ENCODE measurements around the gene FRMD8. TPM values are rescaled to one million over a fixed set of nuclear protein-coding genes. Genes with fewer than 3 reads are reported as not detected.

FRMD8 gene
- total and polyA plus RNA-seq, 2 of the 8 experiments (the other 6 are each of a cell fraction or from before 2014, with no cell fraction given) = 15.0 to 19.2 TPM

DNA sequence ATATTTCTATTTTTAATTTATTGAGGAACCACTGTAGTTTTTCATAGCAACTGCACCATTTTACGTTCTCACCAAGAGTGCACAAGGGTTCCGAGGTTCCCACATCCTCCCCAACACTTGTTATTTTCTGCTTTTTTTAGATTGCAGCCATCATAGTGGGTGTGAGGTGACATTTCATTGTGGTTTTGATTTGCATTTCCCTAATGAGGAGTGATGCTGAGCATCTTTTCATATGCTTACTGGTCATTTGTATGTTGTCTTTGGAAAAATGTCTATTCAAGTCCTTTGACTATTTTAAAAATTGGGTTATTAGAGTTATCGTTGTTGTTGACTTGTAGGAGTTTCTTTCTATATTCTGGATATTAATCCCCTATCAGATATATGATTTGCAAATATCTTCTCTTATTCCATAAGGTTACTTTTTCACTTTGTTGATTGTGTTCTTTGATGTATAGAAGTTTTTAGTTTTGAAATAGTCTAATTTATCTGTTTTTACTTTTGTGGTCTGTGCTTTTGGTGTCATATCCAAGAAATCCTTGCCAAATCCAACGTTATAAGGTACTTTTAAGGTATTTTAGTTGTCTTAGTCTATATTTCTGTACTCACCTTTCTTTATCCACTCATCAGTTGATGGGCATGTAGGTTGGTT, 45.1 kb downstream of the FRMD8 start:
- Histone ChIP-seq H3K23ac (ENCODE audit: insufficient read length) (no peak overlapping the region), H3K23me2 (ENCODE audit: low read depth, low read length) (no peaks in the 10 kb centered on the region), H2BK15ac (ENCODE audit: low read length) (no peak overlapping the region), H3K4me2 (ENCODE audit: insufficient read depth in 1 of 2, low read depth in 2 of 2, low read length in 2 of 2) (no peak overlapping the region), H3K27ac (ENCODE audit: low read depth, low read length) (no peak overlapping the region), H2BK120ac (replicated peaks; ENCODE audit: low read depth, low read length) (no peak overlapping the region), H3K4me3 (ENCODE audit: extremely low read depth in 1 of 4, insufficient read depth in 2 of 4, low read depth in 3 of 4, low read length in 4 of 4) (no peak overlapping the region), H3K4ac (replicated peaks; ENCODE audit: insufficient read length, low read depth, low read length) (no peak overlapping the region), H2BK20ac (ENCODE audit: low read length) (no peak overlapping the region), H4K5ac (ENCODE audit: insufficient read length, low read depth, low read length) (no peak overlapping the region), H2BK12ac (ENCODE audit: low read depth, low read length) (no peak overlapping the region), H4K20me1 (replicated peaks in 1 of 2; ENCODE audit: control insufficient read depth in 1 of 2, insufficient read depth in 2 of 2, low read length in 2 of 2) (peaks cover 0 to 16% of the 10 kb centered on the region in 2 experiments), H3K56ac (replicated peaks; ENCODE audit: insufficient read length, low read depth, low read length) (no peak overlapping the region), H3K4me1 (replicated peaks in 1 of 4; ENCODE audit: control insufficient read depth in 3 of 4, insufficient read depth in 4 of 4, low read length in 3 of 4) (peaks cover 0 to 21% (median 6%) of the 10 kb centered on the region in 4 experiments; a peak in 6 of 7 replicates), H3K36me3 (ENCODE audit: control insufficient read depth in 2 of 4, insufficient read depth in 4 of 4, low read length in 3 of 4) (no peaks in the 10 kb centered on the region), H3K27me3 (replicated peaks in 1 of 4; ENCODE audit: control insufficient read depth in 3 of 4, extremely low read depth in 1 of 4, insufficient read depth in 3 of 4, low read length in 3 of 4) (no peaks in the 10 kb centered on the region), H3K9me3 (ENCODE audit: insufficient read depth in 2 of 2, low read depth in 1 of 2, low read length in 1 of 2) (no peaks in the 10 kb centered on the region), H3K9ac (replicated peaks in 1 of 4; ENCODE audit: extremely low read depth in 1 of 4, low read depth in 3 of 4, low read length in 3 of 4) (no peak overlapping the region), H2AK5ac (ENCODE audit: low read depth, low read length) (no peak overlapping the region), H4K91ac (replicated peaks; ENCODE audit: insufficient read length, low read length) (no peak overlapping the region), H2AFZ (ENCODE audit: low read length) (no peak overlapping the region), H3K79me2 (ENCODE audit: control insufficient read depth in 1 of 2, insufficient read depth in 2 of 2, low read length in 2 of 2) (0 out of 4 replicates have a peak, but pooled peaks cover 0 to under 1% of the 10 kb centered on the region in 2 experiments), H3K18ac (ENCODE audit: extremely low read depth, low read length) (no peak overlapping the region), H2BK5ac (ENCODE audit: low read depth, low read length) (no peak overlapping the region), H3K79me1 (ENCODE audit: low read depth, low read length) (peaks cover 6% of the 10 kb centered on the region; the same call in 1 of the 2 replicates), H4K8ac (ENCODE audit: extremely low read depth, insufficient read depth, low read length) (no peak overlapping the region), H3K14ac (ENCODE audit: insufficient read length) (no peak overlapping the region)
- no peak for TF ChIP-seq SRF (IDR thresholded peaks at IDR 0.05; ENCODE audit: low read depth, low read length)
- TF ChIP-seq POLR2AphosphoS5 (IDR thresholded peaks at IDR 0.05; ENCODE audit: low read depth, low read length) = no peak
- no peak for TF ChIP-seq SIRT6 (IDR thresholded peaks at IDR 0.05; ENCODE audit: low read length)
- TF ChIP-seq, protein P1, sequence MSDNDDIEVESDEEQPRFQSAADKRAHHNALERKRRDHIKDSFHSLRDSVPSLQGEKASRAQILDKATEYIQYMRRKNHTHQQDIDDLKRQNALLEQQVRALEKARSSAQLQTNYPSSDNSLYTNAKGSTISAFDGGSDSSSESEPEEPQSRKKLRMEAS (IDR thresholded peaks at IDR 0.05) = no peak
- TF ChIP-seq RBBP5 (IDR thresholded peaks at IDR 0.05; ENCODE audit: borderline replicate concordance, low read depth, low read length) = no peak
- TF ChIP-seq POLR2A (IDR thresholded peaks at IDR 0.05; ENCODE audit: control extremely low read depth in 1 of 2, low read depth in 2 of 2, low read length in 2 of 2) = no peak
- no peak for TF ChIP-seq TAF1 (IDR thresholded peaks at IDR 0.05; ENCODE audit: low read depth, low read length)
- no peak for TF ChIP-seq CHD1 (IDR thresholded peaks at IDR 0.05; ENCODE audit: low read depth, low read length)
- TF ChIP-seq CREB1 (IDR thresholded peaks at IDR 0.05) = no peak
- TF ChIP-seq, protein P2, sequence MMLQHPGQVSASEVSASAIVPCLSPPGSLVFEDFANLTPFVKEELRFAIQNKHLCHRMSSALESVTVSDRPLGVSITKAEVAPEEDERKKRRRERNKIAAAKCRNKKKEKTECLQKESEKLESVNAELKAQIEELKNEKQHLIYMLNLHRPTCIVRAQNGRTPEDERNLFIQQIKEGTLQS (IDR thresholded peaks at IDR 0.05; ENCODE audit: insufficient read depth, low read depth, low read length) = no peak
- no peak for TF ChIP-seq GTF2F1 (IDR thresholded peaks at IDR 0.05; ENCODE audit: borderline replicate concordance, low read depth, low read length)
- no peak for TF ChIP-seq SP1 (IDR thresholded peaks at IDR 0.05; ENCODE audit: low read depth, low read length)
- ChIA-PET POLR2A (ENCODE audit: partially characterized antibody) (no interaction called here), CTCF (ENCODE audit: partially characterized antibody) (interaction anchor here (1.1 to 1.5 kb wide), 4 partner anchors 15 to 60 kb away, joined by 4 to 8 read pairs (median 6); no protein-coding TSS in a partner anchor)
- 96% methylated on average over 4 of the region's 4 CpGs; no CpG with 5 or more reads in 1 of the 2 experiments for WGBS, 2 experiments (ENCODE audit: extremely low coverage in 1 of 2, insufficient coverage in 1 of 2, insufficient read length in 1 of 2, insufficient replicate concordance in 2 of 2, low coverage in 1 of 2, low lambda C conversion rate in 2 of 2, missing lambda C conversion rate in 1 of 2)
- no peak for FAIRE-seq
- no peak for DNase-seq (ENCODE audit: low read depth in 1 of 2, low spot score in 2 of 2)

All from H1 (cell line).